Placental epithelial cell (primary cell): ENCODE results near the gene CCDC69. TPM values are rescaled to one million over a fixed set of nuclear protein-coding genes. Genes with fewer than 3 reads are reported as not detected.

Source experiments
- total RNA-seq: library from RNA; depleted of rRNA; stranded (reverse); fragments of >200 nt; gene quantifications from 2 replicates; pipeline ENCODE4 v1.2.3, GENCODE V29; 2012

CCDC69 gene
- total RNA-seq: 6.0 and 28.7 TPM in 2 replicates

GRCh38 chr5:151223447-151224264 lies at the start of gene CCDC69:
TSS of gene CCDC69 (minus strand) at chr5:151224092. CDS start at chr5:151223970, 122 bp downstream.

GRCh38 chr5:151252762-151253604 lies 29.1 kb upstream of the CCDC69 start, which contains the start of gene GM2A:
TSS of gene GM2A (plus strand) at chr5:151253185. CDS start at chr5:151253217, 32 bp downstream.

DNA sequence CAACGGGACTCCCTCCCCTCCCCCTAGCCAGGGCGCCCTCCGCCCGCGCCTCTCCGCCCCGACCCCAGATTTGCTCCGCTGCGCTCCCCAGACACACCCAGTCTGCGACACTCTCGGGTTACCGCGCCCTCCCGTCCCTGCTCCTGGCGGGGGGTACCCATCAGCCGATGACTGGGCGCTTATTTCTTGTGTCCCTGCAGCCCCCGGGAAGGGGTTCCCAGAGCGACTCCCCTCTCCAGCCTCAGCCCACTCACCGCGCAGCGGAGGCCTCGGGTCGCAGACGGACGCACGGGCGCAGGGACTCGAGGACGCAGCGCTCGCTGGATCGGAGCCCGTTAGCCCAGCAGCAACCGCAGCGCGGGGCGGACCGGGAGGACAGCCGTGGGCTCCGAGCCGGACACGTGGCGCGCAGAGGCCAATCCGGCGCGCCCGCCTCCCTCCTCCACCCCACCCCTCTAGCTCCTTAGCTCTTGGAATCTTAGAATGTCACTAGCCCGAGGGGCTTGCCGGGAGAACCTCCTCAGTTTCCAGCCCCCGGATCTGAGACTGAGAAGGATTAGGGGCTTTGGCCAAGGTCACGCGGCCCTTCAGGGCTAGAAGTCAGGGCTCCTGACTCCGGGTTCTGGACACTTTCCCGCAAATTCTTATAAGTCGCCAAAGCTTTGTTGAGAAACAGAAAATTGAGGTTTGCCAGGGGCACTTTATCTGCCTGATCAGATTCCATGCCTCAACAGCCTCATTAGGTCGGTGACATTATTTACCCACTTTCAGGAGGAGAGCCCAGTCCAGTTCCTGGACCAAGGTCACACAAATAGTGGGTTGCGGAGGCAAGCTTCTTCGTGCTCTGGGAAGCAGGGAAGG lies 66.2 kb downstream of the CCDC69 start, which contains the start of gene ANXA6:
TSS of gene ANXA6 (minus strand) at position 354 of the 861 bp plus-strand sequence. CDS start 9,878 bp downstream, outside the sequence.

Other genes starting within 250 kb of the CCDC69 start
- 5.9 and 12.8 TPM in 2 replicates for gene GPX3, start 203.5 kb downstream of the CCDC69 start, total RNA-seq
- 127 and 146 TPM in 2 replicates for gene TNIP1, start 143.1 kb downstream of the CCDC69 start, total RNA-seq
- 48.2 and 48.7 TPM in 2 replicates for gene ANXA6, start 66.3 kb downstream of the CCDC69 start, total RNA-seq
- gene GM2A, start 29.1 kb upstream of the CCDC69 start, total RNA-seq: 69.5 and 86.1 TPM in 2 replicates
- 0.11 TPM in 1 of 2 replicates, not detected in the other for gene SLC36A3, start 79.7 kb upstream of the CCDC69 start, total RNA-seq
- gene SLC36A2, start 123.5 kb upstream of the CCDC69 start, total RNA-seq: not detected in 2 replicates
- gene SLC36A1, start 223.5 kb upstream of the CCDC69 start, total RNA-seq: 3.1 and 14.6 TPM in 2 replicates